DMS 273 treated with DMSO at 0.1 percent for 48 hours (cell line): ENCODE data around the gene RTBDN.
"Not testable (repeated sequence)": the region's sequence is repeated elsewhere in the genome, so short reads cannot be mapped to it uniquely, and the experiment has no call there.

Experiments used
- DNase-seq: peaks from one replicate; lab custom pipeline; 2025; lab: John Stamatoyannopoulos, UW

The RTBDN gene

GRCh38 chr19:12817810-12818209 is 16.6 kb downstream of the RTBDN start:
- not testable (repeated sequence) for DNase-seq

- DNase-seq: not testable (repeated sequence)
Measured at GRCh38 chr19:12817188-12817587, 17.2 kb downstream of the RTBDN start.

- DNase-seq: no peak
Measured at GRCh38 chr19:12815088-12815487, 19.3 kb downstream of the RTBDN start.

- peak; percentile 77 for DNase-seq
Measured at GRCh38 chr19:12806242-12807081, 27.9 kb downstream of the RTBDN start, which contains the start of gene RNASEH2A. Gene RNASEH2A, plus strand, starts transcription at chr19:12806584. Its CDS starts 90 bp downstream, at chr19:12806674.

GRCh38 chr19:12804051-12804450 is 30.3 kb downstream of the RTBDN start:
- DNase-seq: no peak

- DNase-seq: no peak
Measured at GRCh38 chr19:12802267-12803106, 31.9 kb downstream of the RTBDN start.

GRCh38 chr19:12801466-12802266 is 32.7 kb downstream of the RTBDN start, which contains the start of the genes PRDX2 and THSD8:
Gene PRDX2, minus strand, starts transcription at chr19:12801800. Its CDS starts 539 bp downstream, at chr19:12801261.
Gene THSD8, plus strand, starts transcription at chr19:12802069. Its CDS starts 3 bp downstream, at chr19:12802072.
- DNase-seq: peak; percentile 27

- no peak for DNase-seq
Measured at GRCh38 chr19:12800923-12801465, 33.4 kb downstream of the RTBDN start.

GRCh38 chr19:12800466-12800770 is 34.0 kb downstream of the RTBDN start:
- DNase-seq: no peak

GRCh38 chr19:12799742-12800465 is 34.5 kb downstream of the RTBDN start:
- no peak for DNase-seq

- not testable (repeated sequence) for DNase-seq
Measured at GRCh38 chr19:12797607-12798006, 36.8 kb downstream of the RTBDN start.

GRCh38 chr19:12797141-12797587 is 37.2 kb downstream of the RTBDN start:
- no peak for DNase-seq

- peak; percentile 61 for DNase-seq
Measured at GRCh38 chr19:12796146-12797071, 38.0 kb downstream of the RTBDN start.

GRCh38 chr19:12794971-12795381 is 39.4 kb downstream of the RTBDN start:
- no peak for DNase-seq

GRCh38 chr19:12794196-12794941 is 40.0 kb downstream of the RTBDN start:
- DNase-seq: no peak

- peak; percentile 78 for DNase-seq
Measured at GRCh38 chr19:12793290-12794195, 40.8 kb downstream of the RTBDN start.

- no peak for DNase-seq
Measured at GRCh38 chr19:12792853-12793289, 41.5 kb downstream of the RTBDN start.
